NOMO-1 (cell line): ENCODE measurements around the gene CDK6.

Experiments
- DNase-seq, 2 experiments: peaks; one replicate each; lab custom pipeline; 2025; ENCODE audit not compliant: unreplicated experiment in 2 of 2; lab: John Stamatoyannopoulos, UW

CDK6 gene

DNA sequence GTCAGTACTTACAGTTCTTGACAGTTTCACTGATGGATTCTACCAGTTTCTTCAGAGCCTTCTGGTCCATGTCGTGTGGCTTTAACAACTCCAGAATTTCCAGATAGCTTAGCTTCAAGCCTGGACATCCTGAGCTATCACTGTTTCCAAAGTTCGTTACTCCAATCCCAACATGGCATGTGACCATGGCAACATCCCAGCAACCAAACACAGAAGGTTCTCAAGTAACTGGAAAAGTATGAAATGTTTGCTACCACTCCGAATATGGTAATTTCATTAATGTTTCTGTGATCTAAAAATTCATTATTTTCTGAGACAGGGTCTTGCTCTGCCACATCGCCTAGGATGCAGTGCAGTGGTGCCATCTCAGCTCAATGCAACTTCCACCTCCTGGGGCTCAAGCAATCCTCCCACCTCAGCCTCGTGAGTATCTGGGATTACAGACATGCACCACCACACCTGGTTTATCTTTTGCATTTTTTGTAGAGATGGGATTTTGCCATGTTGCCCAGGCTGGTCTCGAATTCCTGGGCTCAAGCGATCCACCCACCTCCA lies 278.5 kb downstream of the CDK6 start:
- DNase-seq: no peak

DNA sequence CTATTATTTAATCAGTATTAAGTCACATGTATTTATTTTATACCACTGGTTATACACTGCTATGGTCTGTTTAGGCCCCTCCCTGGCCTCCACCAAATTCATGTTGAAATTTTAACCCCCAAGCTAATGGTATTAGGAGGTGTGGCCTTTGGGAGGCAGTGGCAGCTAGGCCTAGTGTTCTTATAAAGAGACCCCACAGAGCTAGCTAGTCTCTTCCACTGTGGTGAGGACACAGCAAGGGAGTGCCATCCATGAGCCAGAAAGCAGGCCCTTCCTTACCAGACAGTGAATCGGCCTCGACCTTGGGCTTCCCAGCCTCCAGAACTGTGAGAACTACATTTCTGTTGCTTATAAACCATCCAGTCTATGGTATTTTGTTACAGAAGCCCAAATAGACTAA lies 279.1 kb downstream of the CDK6 start:
- DNase-seq: no peak
